SW 1271 (cell line): Measurements from ENCODE around the gene MBOAT2.

Experiments used
- DNase-seq, 2 experiments: peaks; one replicate each; lab custom pipeline; 2025; lab: John Stamatoyannopoulos, UW

Gene MBOAT2

GRCh38 chr2:8858910-8859309 is 144.6 kb downstream of the MBOAT2 start:
- no peak for DNase-seq

GRCh38 chr2:8858264-8858663 is 145.2 kb downstream of the MBOAT2 start:
- DNase-seq: no peak

GRCh38 chr2:8857709-8858108 is 145.8 kb downstream of the MBOAT2 start:
- DNase-seq: no peak

GRCh38 chr2:8856176-8856575 is 147.3 kb downstream of the MBOAT2 start:
- DNase-seq: no peak

- DNase-seq: no peak
Measured at GRCh38 chr2:8855010-8855409, 148.5 kb downstream of the MBOAT2 start.

GRCh38 chr2:8853426-8853825 is 150.1 kb downstream of the MBOAT2 start:
- DNase-seq: no peak

GRCh38 chr2:8851811-8852560 is 151.5 kb downstream of the MBOAT2 start:
- no peak for DNase-seq

- no peak for DNase-seq
Measured at GRCh38 chr2:8850845-8851487, 152.5 kb downstream of the MBOAT2 start.

GRCh38 chr2:8849327-8849726 is 154.2 kb downstream of the MBOAT2 start:
- no peak for DNase-seq

GRCh38 chr2:8848328-8849100 is 155.0 kb downstream of the MBOAT2 start:
- no peak for DNase-seq

GRCh38 chr2:8847400-8847799 is 156.1 kb downstream of the MBOAT2 start:
- no peak for DNase-seq

- no peak for DNase-seq
Measured at GRCh38 chr2:8841932-8842331, 161.6 kb downstream of the MBOAT2 start.

GRCh38 chr2:8840475-8841091 is 162.9 kb downstream of the MBOAT2 start:
- no peak for DNase-seq

GRCh38 chr2:8839189-8839965 is 164.1 kb downstream of the MBOAT2 start:
- DNase-seq: no peak

GRCh38 chr2:8837795-8838140 is 165.7 kb downstream of the MBOAT2 start:
- DNase-seq: no peak

GRCh38 chr2:8836971-8837794 is 166.3 kb downstream of the MBOAT2 start, which contains the start of gene KIDINS220:
Gene KIDINS220 (minus strand): TSS chr2:8837613. CDS start chr2:8827093, 10,520 bp downstream.
- peak; percentile 32 to 67 for DNase-seq

GRCh38 chr2:8835279-8835678 is 168.2 kb downstream of the MBOAT2 start:
- DNase-seq: no peak

GRCh38 chr2:8833853-8834252 is 169.6 kb downstream of the MBOAT2 start:
- DNase-seq: no peak

GRCh38 chr2:8831516-8831915 is 172.0 kb downstream of the MBOAT2 start:
- no peak for DNase-seq

- no peak for DNase-seq
Measured at GRCh38 chr2:8827729-8828128, 175.8 kb downstream of the MBOAT2 start.

- DNase-seq: no peak
Measured at GRCh38 chr2:8822218-8822617, 181.3 kb downstream of the MBOAT2 start.
